ENCODE results near the gene PROS1.
"Not testable (repeated sequence)": the region's sequence is repeated elsewhere in the genome, so short reads cannot be mapped to it uniquely, and the experiment has no call there.

Gene PROS1

GRCh38 chr3:93861017-93861416 is 112.7 kb downstream of the PROS1 start:
- H3K27ac ChIP-seq: no peak overlapping the region
- no peak for TF ChIP-seq ZFX (IDR thresholded peaks at IDR 0.05; ENCODE audit: borderline replicate concordance)
- TF ChIP-seq CTCF (IDR thresholded peaks at IDR 0.05): no peak

GRCh38 chr3:93855401-93855800 is 118.3 kb downstream of the PROS1 start:
- TF ChIP-seq ZFX (IDR thresholded peaks at IDR 0.05; ENCODE audit: borderline replicate concordance) (no peak), CTCF (IDR thresholded peaks at IDR 0.05) (no peak)
- H3K27ac ChIP-seq: no peak overlapping the region

- H3K27ac ChIP-seq: not testable (repeated sequence)
Measured at GRCh38 chr3:93852228-93852627, 121.5 kb downstream of the PROS1 start.

GRCh38 chr3:93843981-93844380 is 129.7 kb downstream of the PROS1 start:
- H3K27ac ChIP-seq: no peak overlapping the region
- no peak for TF ChIP-seq CTCF (IDR thresholded peaks at IDR 0.05)
- no peak for TF ChIP-seq ZFX (IDR thresholded peaks at IDR 0.05; ENCODE audit: borderline replicate concordance)

GRCh38 chr3:93839193-93839592 is 134.5 kb downstream of the PROS1 start:
- not testable (repeated sequence) for H3K27ac ChIP-seq

Data from 22Rv1 (cell line).